IMR-90 (cell line): ENCODE data around the gene KLHL9. TPM values are rescaled to one million over a fixed set of nuclear protein-coding genes. Genes with fewer than 3 reads are reported as not detected.

Experiments used
- ATAC-seq: fragments of 200-7000 bp; cut with Tn5 transposase; 2 replicates; pipeline ENCODE4 v1.9.1; 2020; ENCODE audit warnings: low read depth, mild to moderate bottlenecking, moderate library complexity
- BruUV-seq: library from RNA; stranded (reverse); fragments of 400-500 nt; replicated peaks from 2 replicates; lab custom pipeline; 2021; lab: Mats Ljungman, UMichigan
- CTCF ChIA-PET: fragments of 300-600 bp; formaldehyde crosslinking; extraction: SDS; loops from one replicate; lab custom pipeline; 2021; ENCODE audit warnings: antibody characterized with exemption; lab: Yijun Ruan, JAX
- POLR2A ChIA-PET: fragments of 300-600 bp; sonication (Branson Sonifier 250); formaldehyde crosslinking; loops from one replicate; lab custom pipeline; 2022; ENCODE audit warnings: antibody characterized with exemption; ENCODE audit not compliant: unreplicated experiment; lab: Charles Lee
- DNase-seq: peaks from one replicate; pipeline ENCODE4 v3.0.0; 2013
- H2AFZ ChIP-seq: replicated peaks from 2 replicates; pipeline ENCODE3; 2013; ENCODE audit warnings: low read length, mild to moderate bottlenecking; ENCODE audit not compliant: poor library complexity
- H2AK5ac ChIP-seq: 2 replicates; pipeline ENCODE4 v1.6.1; 2013; ENCODE audit warnings: low read depth, low read length, inconsistent platforms
- H2AK9ac ChIP-seq: replicated peaks from 2 replicates; pipeline ENCODE3; 2013; ENCODE audit warnings: mild to moderate bottlenecking, low read depth, low read length, moderate library complexity; ENCODE audit not compliant: poor library complexity
- H2BK120ac ChIP-seq: 2 replicates; pipeline ENCODE4 v1.6.1; 2013; ENCODE audit warnings: low read depth, low read length, inconsistent platforms
- H2BK15ac ChIP-seq: 3 replicates; pipeline ENCODE4 v1.6.1; 2013; ENCODE audit warnings: low read depth, low read length, inconsistent platforms
- H2BK20ac ChIP-seq: 2 replicates; pipeline ENCODE4 v1.6.1; 2013; ENCODE audit warnings: low read depth, mild to moderate bottlenecking, inconsistent platforms, low read length, moderate library complexity
- H2BK5ac ChIP-seq: 2 replicates; pipeline ENCODE4 v1.6.1; 2013; ENCODE audit warnings: mild to moderate bottlenecking, low read depth, low read length, inconsistent platforms; ENCODE audit not compliant: poor library complexity, severe bottlenecking
- H3K14ac ChIP-seq: replicated peaks from 2 replicates; pipeline ENCODE4 v1.6.1; 2013; ENCODE audit warnings: low read depth, low read length, inconsistent platforms
- H3K18ac ChIP-seq: 2 replicates; pipeline ENCODE4 v1.6.1; 2013; ENCODE audit warnings: low read depth, low read length, control low read depth
- H3K23ac ChIP-seq: 2 replicates; pipeline ENCODE4 v1.6.1; 2013; ENCODE audit warnings: low read depth, low read length, inconsistent platforms
- H3K27ac ChIP-seq: 2 replicates; pipeline ENCODE4 v1.5.1; 2013; ENCODE audit warnings: mild to moderate bottlenecking, control low read depth, low read length; ENCODE audit not compliant: insufficient read depth
- H3K27me3 ChIP-seq: 2 replicates; pipeline ENCODE4 v1.6.1; 2013; ENCODE audit warnings: low read length; ENCODE audit not compliant: control insufficient read depth, insufficient read depth
- H3K36me3 ChIP-seq: 2 replicates; pipeline ENCODE4 v1.6.1; 2013; ENCODE audit warnings: low read length, mixed read lengths; ENCODE audit not compliant: control insufficient read depth, insufficient read depth
- H3K4ac ChIP-seq: 2 replicates; pipeline ENCODE4 v1.6.1; 2013; ENCODE audit warnings: low read depth, low read length, inconsistent platforms
- H3K4me1 ChIP-seq: 2 replicates; pipeline ENCODE4 v1.6.1; 2013; ENCODE audit warnings: low read length, mixed read lengths; ENCODE audit not compliant: control insufficient read depth, insufficient read depth
- H3K4me2 ChIP-seq: 2 replicates; pipeline ENCODE4 v1.6.1; 2013; ENCODE audit warnings: low read depth, mild to moderate bottlenecking, control low read depth, low read length, moderate library complexity
- H3K4me3 ChIP-seq: 2 replicates; pipeline ENCODE4 v1.5.1; 2013; ENCODE audit warnings: low read depth, mild to moderate bottlenecking, control low read depth, low read length, moderate library complexity; ENCODE audit not compliant: insufficient read depth
- H3K56ac ChIP-seq: 2 replicates; pipeline ENCODE4 v1.6.1; 2013; ENCODE audit warnings: low read length, inconsistent platforms; ENCODE audit not compliant: insufficient read depth; ENCODE audit errors: extremely low read depth
- H3K79me1 ChIP-seq, 2 experiments: 2 replicates each; pipeline ENCODE4 v1.6.1; 2013; ENCODE audit warnings: low read length in 2 of 2, inconsistent platforms in 1 of 2, low read depth in 1 of 2
- H3K9ac ChIP-seq: 2 replicates; pipeline ENCODE4 v1.6.1; 2013; ENCODE audit warnings: low read depth, low read length, control low read depth
- H3K9me1 ChIP-seq: 2 replicates; pipeline ENCODE4 v1.6.1; 2013; ENCODE audit warnings: low read length, inconsistent platforms; ENCODE audit not compliant: insufficient read depth
- H3K9me3 ChIP-seq: 2 replicates; pipeline ENCODE4 v1.6.1; 2013; ENCODE audit warnings: low read length; ENCODE audit not compliant: control insufficient read depth, insufficient read depth
- H4K20me1 ChIP-seq: 2 replicates; pipeline ENCODE4 v1.6.1; 2013; ENCODE audit warnings: low read length, inconsistent platforms; ENCODE audit not compliant: insufficient read depth
- H4K5ac ChIP-seq: 2 replicates; pipeline ENCODE4 v1.6.1; 2013; ENCODE audit warnings: mild to moderate bottlenecking, low read depth, low read length, control low read depth
- H4K8ac ChIP-seq, 2 experiments: 2 replicates each; pipeline ENCODE4 v1.6.1; 2013; ENCODE audit warnings: low read depth in 2 of 2, low read length in 2 of 2, control low read depth in 1 of 2, inconsistent platforms in 1 of 2
- H4K91ac ChIP-seq: 2 replicates; pipeline ENCODE4 v1.6.1; 2013; ENCODE audit warnings: low read depth, low read length, inconsistent platforms; ENCODE audit not compliant: insufficient read depth
- BHLHE40 ChIP-seq: fragments of 150-350 bp; IDR thresholded peaks from 2 replicates; pipeline ENCODE4 v1.6.1; 2016; ENCODE audit warnings: mild to moderate bottlenecking, low read depth, low read length
- CEBPB ChIP-seq: IDR thresholded peaks from 2 replicates; pipeline ENCODE4 v1.6.1; 2012; ENCODE audit warnings: low read depth, low read length, improper control_type of control experiment
- CHD1 ChIP-seq: IDR thresholded peaks from 2 replicates; pipeline ENCODE4 v1.6.1; 2012; ENCODE audit warnings: low read depth, low read length, improper control_type of control experiment
- FOS ChIP-seq: fragments of 150-350 bp; IDR thresholded peaks from 2 replicates; pipeline ENCODE4 v1.6.1; 2016; ENCODE audit warnings: low read depth, low read length
- MAFK ChIP-seq: IDR thresholded peaks from 2 replicates; pipeline ENCODE4 v1.6.1; 2012; ENCODE audit warnings: low read depth, low read length, improper control_type of control experiment
- MAZ ChIP-seq: IDR thresholded peaks from 2 replicates; pipeline ENCODE4 v1.6.1; 2012; ENCODE audit warnings: low read depth, mild to moderate bottlenecking, low read length, improper control_type of control experiment, moderate library complexity, borderline replicate concordance
- MXI1 ChIP-seq: IDR thresholded peaks from 2 replicates; pipeline ENCODE4 v1.6.1; 2012; ENCODE audit warnings: low read depth, mild to moderate bottlenecking, low read length, moderate library complexity, borderline replicate concordance
- NFE2L2 ChIP-seq: fragments of 150-350 bp; IDR thresholded peaks from 2 replicates; pipeline ENCODE4 v1.6.1; 2016; ENCODE audit warnings: low read depth, mild to moderate bottlenecking, low read length
- POLR2A ChIP-seq: IDR thresholded peaks from 2 replicates; pipeline ENCODE4 v1.6.1; 2012; ENCODE audit warnings: mild to moderate bottlenecking, low read depth, low read length
- RAD21 ChIP-seq: IDR thresholded peaks from 2 replicates; pipeline ENCODE4 v1.6.1; 2012; ENCODE audit warnings: low read length, improper control_type of control experiment
- RCOR1 ChIP-seq: IDR thresholded peaks from 2 replicates; pipeline ENCODE4 v1.6.1; 2012; ENCODE audit warnings: mild to moderate bottlenecking, low read length, improper control_type of control experiment; ENCODE audit not compliant: insufficient replicate concordance
- RFX5 ChIP-seq: IDR thresholded peaks from 2 replicates; pipeline ENCODE4 v1.8.0; 2012; ENCODE audit warnings: low read depth, mild to moderate bottlenecking, low read length, moderate library complexity
- SMC3 ChIP-seq: fragments of 150-350 bp; IDR thresholded peaks from 2 replicates; pipeline ENCODE4 v1.6.1; 2016; ENCODE audit warnings: low read depth, mild to moderate bottlenecking, antibody characterized with exemption, low read length, moderate library complexity
- WGBS, 2 experiments: methylation state at CpG; one replicate each; pipeline versions ENCODE4 v1.1.5 to v1.1.7; 2013; ENCODE audit warnings: missing lambda C conversion rate in 2 of 2; ENCODE audit not compliant: insufficient read length in 1 of 2; ENCODE audit errors: extremely low coverage in 2 of 2; 5-methylcytosine and 5-hydroxymethylcytosine counted together
- dilution Hi-C: fragments of 300-500 bp; cut with HindIII; formaldehyde crosslinking; loops from one replicate; pipeline ENCODE4 v1.14.3; 2018; ENCODE audit warnings: low sequenced_read_pairs; ENCODE audit not compliant: unreplicated experiment
- in situ Hi-C: fragments of 300-500 bp; cut with MboI; formaldehyde crosslinking; loops from 3 replicates; pipeline ENCODE4 v1.14.3; 2019; ENCODE audit warnings: low sequenced_read_pairs, inconsistent platforms, mixed read lengths
- intact Hi-C: fragments of 100-400 bp; cut with micrococcal nuclease; formaldehyde crosslinking; loops from 2 replicates; pipeline ENCODE4 v1.10.0; 2022
- polyA plus RNA-seq, 3 experiments: library from polyadenylated mRNA; depleted of rRNA; stranded (reverse); fragments of >200 nt; gene quantifications; 2 replicates each; pipeline ENCODE4 v1.2.3, GENCODE V29; 2012; ENCODE audit warnings: low replicate concordance in 1 of 3
- total RNA-seq: library from RNA; depleted of rRNA; stranded (reverse); fragments of >200 nt; gene quantifications from 2 replicates; pipeline ENCODE4 v1.2.3, GENCODE V29; 2012
- TF ChIP-seq, protein P1 (sequence below): fragments of 150-350 bp; IDR thresholded peaks from 2 replicates; pipeline ENCODE4 v1.6.1; 2016; ENCODE audit warnings: low read depth, mild to moderate bottlenecking, low read length, moderate library complexity, borderline replicate concordance
- TF ChIP-seq, protein P2 (sequence below): fragments of 150-350 bp; IDR thresholded peaks from 2 replicates; pipeline ENCODE4 v1.6.1; 2017; ENCODE audit warnings: mild to moderate bottlenecking, antibody characterized with exemption, low read length, low read depth
- TF ChIP-seq, protein P3 (sequence below): conservative IDR thresholded peaks from 2 replicates; pipeline ENCODE4 v1.5.1; 2012; ENCODE audit warnings: mild to moderate bottlenecking, low read depth, low read length, improper control_type of control experiment

KLHL9 gene
- total and polyA plus RNA-seq, 2 of the 4 experiments (the other 2 are of a cell fraction), result 12.9 to 46.4 TPM

DNA sequence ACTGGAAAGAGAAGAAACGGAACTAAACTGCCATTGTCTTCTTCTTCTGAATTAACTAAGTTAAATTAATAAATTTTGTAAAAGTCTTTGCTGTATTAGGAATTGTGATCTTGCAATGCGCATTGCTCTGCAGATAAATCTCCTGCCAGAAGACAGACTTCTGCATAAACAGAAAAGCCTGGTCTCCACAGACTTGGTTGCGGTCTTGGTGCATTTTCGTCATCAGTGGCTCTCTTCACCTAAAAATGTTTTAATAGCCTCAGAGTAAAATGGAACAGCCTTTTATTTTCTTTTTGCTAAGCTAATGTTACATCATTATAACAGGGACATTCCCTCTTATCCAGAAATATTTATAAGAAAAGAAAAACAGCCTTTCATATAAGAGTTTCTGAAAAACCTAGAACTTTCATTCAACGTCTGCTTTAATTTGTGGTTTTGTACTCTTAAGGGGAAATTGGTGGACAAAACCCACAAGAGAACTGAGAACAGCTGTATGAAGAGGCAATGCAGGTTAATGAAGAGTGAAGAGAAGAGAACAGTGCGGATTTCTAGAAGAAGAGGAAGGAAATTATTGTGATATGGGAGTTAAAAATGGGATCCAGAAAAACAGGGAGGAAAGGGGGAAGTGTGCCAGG lies 40.2 kb downstream of the KLHL9 start:
- CTCF ChIA-PET, result interaction anchor here (1.6 kb wide), 1 partner anchor 23 kb away, joined by 3 read pairs; no protein-coding TSS in a partner anchor
- in situ Hi-C loops, result no loop called here

More for the DNA sequence above, 40.2 kb downstream of the KLHL9 start:
- TF ChIP-seq, protein P1, sequence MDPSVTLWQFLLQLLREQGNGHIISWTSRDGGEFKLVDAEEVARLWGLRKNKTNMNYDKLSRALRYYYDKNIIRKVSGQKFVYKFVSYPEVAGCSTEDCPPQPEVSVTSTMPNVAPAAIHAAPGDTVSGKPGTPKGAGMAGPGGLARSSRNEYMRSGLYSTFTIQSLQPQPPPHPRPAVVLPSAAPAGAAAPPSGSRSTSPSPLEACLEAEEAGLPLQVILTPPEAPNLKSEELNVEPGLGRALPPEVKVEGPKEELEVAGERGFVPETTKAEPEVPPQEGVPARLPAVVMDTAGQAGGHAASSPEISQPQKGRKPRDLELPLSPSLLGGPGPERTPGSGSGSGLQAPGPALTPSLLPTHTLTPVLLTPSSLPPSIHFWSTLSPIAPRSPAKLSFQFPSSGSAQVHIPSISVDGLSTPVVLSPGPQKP, result no peak
- TF ChIP-seq, protein P2, sequence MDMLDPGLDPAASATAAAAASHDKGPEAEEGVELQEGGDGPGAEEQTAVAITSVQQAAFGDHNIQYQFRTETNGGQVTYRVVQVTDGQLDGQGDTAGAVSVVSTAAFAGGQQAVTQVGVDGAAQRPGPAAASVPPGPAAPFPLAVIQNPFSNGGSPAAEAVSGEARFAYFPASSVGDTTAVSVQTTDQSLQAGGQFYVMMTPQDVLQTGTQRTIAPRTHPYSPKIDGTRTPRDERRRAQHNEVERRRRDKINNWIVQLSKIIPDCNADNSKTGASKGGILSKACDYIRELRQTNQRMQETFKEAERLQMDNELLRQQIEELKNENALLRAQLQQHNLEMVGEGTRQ, result no peak
- TF ChIP-seq RCOR1 (no peak), CHD1 (no peak), RFX5 (no peak), NFE2L2 (no peak), BHLHE40 (no peak), MAFK (no peak), RAD21 (no peak), FOS (no peak), POLR2A (no peak), SMC3 (no peak), CEBPB (no peak), MXI1 (no peak), MAZ (no peak)
- TF ChIP-seq, protein P3, sequence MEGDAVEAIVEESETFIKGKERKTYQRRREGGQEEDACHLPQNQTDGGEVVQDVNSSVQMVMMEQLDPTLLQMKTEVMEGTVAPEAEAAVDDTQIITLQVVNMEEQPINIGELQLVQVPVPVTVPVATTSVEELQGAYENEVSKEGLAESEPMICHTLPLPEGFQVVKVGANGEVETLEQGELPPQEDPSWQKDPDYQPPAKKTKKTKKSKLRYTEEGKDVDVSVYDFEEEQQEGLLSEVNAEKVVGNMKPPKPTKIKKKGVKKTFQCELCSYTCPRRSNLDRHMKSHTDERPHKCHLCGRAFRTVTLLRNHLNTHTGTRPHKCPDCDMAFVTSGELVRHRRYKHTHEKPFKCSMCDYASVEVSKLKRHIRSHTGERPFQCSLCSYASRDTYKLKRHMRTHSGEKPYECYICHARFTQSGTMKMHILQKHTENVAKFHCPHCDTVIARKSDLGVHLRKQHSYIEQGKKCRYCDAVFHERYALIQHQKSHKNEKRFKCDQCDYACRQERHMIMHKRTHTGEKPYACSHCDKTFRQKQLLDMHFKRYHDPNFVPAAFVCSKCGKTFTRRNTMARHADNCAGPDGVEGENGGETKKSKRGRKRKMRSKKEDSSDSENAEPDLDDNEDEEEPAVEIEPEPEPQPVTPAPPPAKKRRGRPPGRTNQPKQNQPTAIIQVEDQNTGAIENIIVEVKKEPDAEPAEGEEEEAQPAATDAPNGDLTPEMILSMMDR, result no peak
- no peak overlapping the region for H3K27ac ChIP-seq
- no peak overlapping the region for H3K4me3 ChIP-seq
- no peak overlapping the region for H4K8ac ChIP-seq
- no peaks in the 10 kb centered on the region for H3K36me3 ChIP-seq
- ATAC-seq (no peak), DNase-seq (no peak)
- H3K18ac ChIP-seq, result no peak overlapping the region
- H3K79me1 ChIP-seq, result no peaks in the 10 kb centered on the region
- H2AK9ac ChIP-seq, result no peak overlapping the region
- H3K4ac ChIP-seq, result no peak overlapping the region
- 29 to 100% methylated on average over 1 of the region's 6 CpGs for WGBS, 2 experiments
- H3K9ac ChIP-seq, result no peak overlapping the region
- no TSS peak for BruUV-seq
- H4K91ac ChIP-seq, result no peak overlapping the region
- POLR2A ChIA-PET, result no interaction called here
- no peak overlapping the region for H4K5ac ChIP-seq
- H4K20me1 ChIP-seq, result no peaks in the 10 kb centered on the region
- no peak overlapping the region for H3K23ac ChIP-seq
- intact Hi-C loops, result no loop called here
- dilution Hi-C loops, result no loop called here
- no peak overlapping the region for H2BK5ac ChIP-seq
- no peak overlapping the region for H2BK20ac ChIP-seq
- no peak overlapping the region for H2BK15ac ChIP-seq
- no peak overlapping the region for H2AK5ac ChIP-seq
- no peaks in the 10 kb centered on the region for H3K4me1 ChIP-seq
- H3K27me3 ChIP-seq, result peaks cover 3% of the 10 kb centered on the region; the same call in 1 of the 2 replicates
- H3K56ac ChIP-seq, result no peak overlapping the region
- no peak overlapping the region for H2BK120ac ChIP-seq
- no peak overlapping the region for H3K4me2 ChIP-seq
- no peaks in the 10 kb centered on the region for H3K9me3 ChIP-seq
- H2AFZ ChIP-seq, result no peak overlapping the region
- no peak overlapping the region for H3K14ac ChIP-seq
- H3K9me1 ChIP-seq, result no peaks in the 10 kb centered on the region
